HG03175 (cell line): ENCODE measurements around the gene CEBPG.
A peak's percentile ranks its signal among the peaks of the same experiment; 100 is the strongest.

Experiments
- ATAC-seq: cut with Tn5 transposase; IDR thresholded peaks from one replicate; pipeline ENCODE4 v1.9.1; 2021; ENCODE audit warnings: mild to moderate bottlenecking, moderate library complexity; ENCODE audit not compliant: unreplicated experiment

The CEBPG gene

DNA sequence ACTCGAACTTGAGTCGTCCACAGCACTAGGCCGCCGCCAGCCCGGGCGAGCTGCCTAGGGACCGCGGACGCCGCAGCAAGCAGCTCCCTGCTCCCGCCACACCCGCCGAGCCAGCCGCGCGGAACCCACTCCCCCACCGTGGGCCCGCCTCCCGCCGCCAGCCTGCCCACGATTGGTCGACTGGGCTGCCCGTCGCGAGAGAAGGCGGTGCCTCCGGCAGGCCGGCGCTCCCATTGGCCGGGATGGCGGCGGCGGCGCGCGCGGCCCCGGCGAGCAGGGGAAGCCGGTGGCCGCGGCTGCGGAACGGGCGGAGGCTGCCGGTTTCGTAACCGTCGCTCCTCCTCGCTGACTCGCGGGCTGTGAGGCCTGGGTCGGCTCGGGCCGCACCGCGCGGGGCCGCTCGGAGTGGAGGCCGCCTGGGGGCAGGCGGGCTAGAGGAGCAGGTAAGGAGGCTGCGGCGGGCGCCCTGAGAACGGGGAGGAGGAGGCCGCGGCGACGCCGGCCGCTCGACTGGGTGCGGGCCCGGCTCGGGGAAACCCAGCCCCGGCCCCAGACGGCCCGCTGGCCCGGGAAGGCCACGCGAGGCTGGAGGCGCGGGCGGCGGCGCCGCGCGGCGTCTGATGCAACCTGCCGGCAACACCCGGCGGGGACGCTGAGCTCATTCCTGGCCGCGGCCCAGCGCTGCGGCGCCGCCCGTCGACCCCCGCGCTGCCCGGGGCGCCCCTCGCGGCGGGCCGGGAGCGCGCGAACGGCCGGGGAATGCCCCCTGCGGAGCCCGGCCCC, at the start of gene CEBPG:
Gene CEBPG (plus strand): TSS at position 257 of the 783 bp plus-strand sequence. CDS start 5,531 bp downstream, outside the sequence.
- ATAC-seq: peak; percentile 86

DNA sequence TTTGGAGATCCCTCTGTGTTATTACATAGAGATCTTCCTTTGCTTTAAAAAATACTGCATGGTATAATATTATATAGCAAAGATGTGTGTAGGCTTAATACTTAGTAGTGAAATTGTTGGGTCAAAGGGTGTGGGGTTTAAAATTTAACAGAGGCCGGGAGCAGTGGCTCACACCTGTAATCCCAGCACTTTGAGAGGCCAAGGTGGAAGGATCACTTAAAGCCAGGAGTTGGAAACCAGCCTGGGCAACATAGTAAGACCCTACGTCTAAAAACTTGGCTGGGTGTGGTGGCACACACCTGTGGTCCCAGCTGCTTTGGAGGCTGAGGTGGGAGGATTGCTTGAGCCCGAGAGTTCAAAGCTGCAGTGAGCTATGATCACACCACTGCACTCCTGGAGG, 48.9 kb upstream of the CEBPG start:
- ATAC-seq: no peak

DNA sequence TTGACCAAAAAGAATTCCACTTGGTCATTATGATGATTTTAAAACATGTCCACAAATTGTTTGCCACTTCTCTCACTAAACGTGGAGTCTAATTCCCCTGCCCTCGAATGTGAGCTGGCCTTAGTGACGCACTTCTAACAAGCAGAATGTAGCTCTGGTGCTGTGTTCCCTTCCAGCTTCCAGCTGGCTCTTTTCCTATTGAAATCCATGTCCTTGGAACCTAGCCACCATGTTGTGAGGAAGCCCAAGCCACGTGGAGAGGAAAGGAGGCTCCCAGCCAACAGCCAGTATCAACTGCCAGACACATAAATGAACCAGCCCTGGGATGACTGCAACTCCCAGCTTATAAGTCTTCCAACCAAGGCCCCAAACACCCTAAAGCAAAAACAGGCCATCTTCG, 47.6 kb upstream of the CEBPG start:
- ATAC-seq: no peak

DNA sequence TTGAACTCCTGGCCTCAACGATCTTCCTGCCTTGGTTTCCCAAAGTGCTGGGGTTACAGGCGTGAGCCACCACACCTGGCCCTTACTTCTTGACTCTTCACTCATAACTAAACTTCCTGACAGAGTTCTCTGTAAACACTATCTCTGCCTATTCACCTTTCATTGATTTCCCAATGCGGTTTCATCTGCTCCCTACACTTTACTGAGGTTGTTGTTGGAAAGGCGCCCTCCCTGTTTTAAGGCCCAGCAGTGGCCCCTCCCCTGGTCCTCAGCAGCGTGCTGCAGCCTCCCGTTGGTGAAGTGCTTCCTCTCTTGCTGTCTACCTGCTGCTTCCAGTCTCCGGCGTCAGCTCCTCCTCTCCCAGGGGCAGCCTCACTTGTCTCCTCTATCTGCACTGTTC, 44.4 kb upstream of the CEBPG start:
- no peak for ATAC-seq

DNA sequence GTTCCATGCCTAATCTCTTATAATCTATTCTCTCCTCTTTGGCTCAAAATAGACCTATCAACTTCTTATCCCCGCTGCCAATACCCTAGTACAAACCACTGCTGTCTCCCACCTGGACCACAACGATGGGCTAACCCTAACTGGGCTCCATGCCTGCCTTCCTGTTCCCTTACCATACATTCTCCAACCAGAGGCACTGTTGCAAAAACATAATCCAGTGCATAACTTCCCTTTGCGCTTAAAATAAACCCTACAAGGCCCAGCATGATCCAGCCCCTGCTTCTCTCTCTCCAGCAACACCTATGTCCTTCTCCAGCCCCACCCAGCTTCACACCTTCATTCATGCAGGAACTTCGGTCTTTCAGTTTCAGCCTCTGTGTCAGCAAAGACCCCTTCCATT, 43.8 kb upstream of the CEBPG start:
- ATAC-seq: no peak

DNA sequence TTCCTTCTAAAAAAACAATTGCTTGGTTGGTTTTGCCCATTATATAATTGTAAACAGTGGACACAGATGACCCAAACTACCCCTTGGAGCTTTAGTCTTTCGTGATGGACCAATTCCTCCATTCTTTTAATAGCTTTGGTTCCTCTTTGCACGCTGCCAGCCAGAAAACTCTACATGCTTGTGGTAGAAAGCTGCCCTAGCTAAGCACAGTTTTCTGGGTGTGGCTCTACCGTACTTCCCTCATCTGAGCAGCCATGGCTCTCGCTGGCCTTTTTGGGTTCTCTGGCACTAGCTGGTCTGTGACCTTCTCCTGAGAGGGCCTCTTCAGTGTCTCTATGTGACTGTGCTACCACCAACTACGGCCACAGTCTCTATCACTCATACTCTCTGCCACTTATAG, 41.3 kb upstream of the CEBPG start:
- no peak for ATAC-seq

DNA sequence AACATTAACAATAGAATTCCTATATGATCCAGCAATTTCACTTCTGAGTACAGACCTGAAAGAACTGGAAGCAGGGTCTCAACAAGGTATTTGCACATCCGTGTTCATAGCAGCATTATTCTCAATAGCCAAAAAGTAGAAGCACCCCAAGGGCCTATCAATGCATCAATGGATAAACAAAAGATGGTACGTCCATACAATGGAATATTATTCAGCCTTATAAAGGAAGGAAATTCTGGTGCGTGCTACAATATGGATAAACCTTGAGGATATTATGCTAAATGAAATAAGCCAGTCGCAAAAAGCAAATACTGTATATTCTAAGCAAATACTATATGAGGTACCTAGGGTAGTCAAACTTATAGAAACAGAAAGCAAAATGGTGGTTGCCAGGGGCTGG, 40.4 kb upstream of the CEBPG start:
- no peak for ATAC-seq

DNA sequence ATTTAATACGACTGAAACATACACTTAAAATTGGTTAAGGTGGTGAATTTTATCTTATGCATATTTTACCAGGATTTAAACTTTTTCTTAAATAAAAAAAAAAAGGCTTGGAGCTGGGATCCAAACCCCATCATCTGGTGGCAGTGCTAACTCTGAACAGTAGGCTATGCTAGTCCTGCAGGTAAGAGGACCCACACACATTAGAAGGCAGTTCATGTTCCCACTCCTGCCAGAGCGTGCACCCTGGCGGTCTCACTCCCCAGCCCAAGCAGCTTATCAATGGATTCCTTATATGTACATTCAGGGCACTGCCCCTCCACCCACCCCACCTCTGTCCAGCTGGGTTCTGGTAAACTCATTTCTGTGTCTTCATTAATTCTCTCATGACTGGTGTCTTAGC, 39.9 kb upstream of the CEBPG start:
- ATAC-seq: no peak

DNA sequence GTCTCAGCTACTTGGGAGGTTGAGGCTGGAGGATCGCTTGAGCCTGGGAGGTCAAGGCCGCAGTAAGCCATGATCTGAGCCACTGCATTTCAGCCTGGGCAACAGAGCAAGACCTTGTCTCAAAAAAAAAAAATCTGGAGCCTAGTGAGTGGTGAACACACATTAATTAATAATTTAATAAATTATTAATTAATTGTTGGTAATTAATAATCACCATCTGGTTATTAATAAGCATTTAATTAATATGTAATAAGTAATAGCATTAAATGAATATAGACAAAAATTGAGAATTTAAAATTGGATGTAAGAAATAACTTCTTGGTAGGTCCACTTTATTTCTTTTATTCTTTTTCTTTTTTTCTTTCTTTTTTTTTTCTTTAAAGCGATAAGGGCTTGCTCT, 39.2 kb upstream of the CEBPG start:
- ATAC-seq: no peak

DNA sequence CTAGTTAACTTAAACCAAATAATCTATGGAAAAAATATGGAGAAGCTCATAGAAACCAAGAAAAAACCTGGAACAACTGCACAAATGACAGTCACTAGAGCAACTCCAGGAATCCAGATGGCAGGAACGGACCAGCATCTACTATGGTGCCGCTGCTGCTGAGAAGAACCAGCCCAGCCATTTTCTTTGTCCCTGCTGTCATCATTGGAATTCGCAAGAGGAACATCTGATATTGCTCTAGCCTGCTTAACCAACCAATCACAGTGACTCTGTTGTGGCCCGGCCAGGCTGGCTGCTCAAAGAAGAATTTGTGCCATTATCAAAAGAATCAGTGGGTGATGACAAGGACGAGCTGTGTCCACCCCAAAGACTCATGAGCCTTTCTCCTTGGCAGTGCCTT, 38.1 kb upstream of the CEBPG start:
- ATAC-seq: no peak

DNA sequence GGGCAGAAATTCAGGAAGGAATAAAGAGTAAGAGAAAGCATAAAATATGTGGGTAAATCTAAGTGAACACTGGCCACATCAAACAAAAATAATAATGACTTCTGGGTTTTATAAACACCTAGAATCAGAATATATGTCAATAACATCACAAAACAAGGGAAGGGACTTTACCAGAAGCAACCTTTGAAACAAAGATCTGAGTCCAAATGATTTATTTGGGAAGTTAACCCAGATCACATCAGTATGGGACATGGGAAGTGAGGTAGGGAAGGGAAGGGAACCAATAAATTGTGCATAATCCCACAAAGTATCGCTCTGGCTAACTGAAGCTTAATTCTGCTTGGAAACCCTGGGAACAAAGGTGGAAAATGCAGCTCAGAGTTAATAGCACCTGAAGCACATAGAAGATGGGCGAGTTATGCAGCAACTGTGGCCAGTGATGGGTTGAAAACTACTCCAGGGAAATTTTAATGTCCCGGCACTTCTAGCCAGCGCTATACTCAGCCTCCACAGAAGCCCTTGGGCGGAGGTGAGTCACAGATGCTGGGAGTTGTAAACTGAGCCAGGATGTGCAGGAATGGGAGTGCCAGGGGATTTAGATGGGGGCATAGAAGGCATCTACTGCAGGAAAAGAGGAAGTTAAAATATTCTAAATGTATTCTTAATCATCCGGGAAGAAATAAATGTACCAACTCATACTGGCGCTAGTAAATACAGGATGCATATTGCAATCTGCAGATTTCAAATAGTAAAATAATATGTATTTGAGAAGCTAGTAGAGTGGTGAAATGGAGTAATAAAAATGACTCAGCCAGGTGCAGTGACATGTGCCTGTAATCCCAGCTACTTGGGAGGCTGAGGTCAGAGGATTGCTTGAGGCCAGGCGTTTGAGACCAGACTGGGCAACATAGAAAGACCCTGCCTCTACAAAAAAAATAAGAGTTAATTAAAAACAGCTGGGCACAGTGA, 34.2 kb upstream of the CEBPG start:
- ATAC-seq: no peak

DNA sequence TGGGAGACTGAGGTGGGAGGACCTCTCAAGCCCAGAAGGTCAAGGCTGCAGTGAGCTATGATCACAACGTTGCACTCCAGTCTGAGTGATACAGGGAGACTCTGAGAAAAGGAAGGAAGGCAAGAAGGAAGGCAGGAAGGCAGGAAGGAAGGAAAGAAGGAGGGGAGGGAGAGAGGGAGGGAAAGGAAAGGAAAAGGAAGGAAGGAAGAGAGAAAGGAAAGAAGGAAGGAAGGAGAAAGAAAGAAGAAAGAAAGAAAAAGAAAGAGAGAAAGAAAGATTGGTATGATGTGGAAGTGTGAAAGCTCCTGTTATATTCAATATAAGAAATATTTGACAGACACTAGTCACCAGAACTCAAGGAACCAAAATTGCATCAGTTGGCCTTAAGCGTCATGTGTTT, 32.5 kb upstream of the CEBPG start:
- ATAC-seq: no peak

DNA sequence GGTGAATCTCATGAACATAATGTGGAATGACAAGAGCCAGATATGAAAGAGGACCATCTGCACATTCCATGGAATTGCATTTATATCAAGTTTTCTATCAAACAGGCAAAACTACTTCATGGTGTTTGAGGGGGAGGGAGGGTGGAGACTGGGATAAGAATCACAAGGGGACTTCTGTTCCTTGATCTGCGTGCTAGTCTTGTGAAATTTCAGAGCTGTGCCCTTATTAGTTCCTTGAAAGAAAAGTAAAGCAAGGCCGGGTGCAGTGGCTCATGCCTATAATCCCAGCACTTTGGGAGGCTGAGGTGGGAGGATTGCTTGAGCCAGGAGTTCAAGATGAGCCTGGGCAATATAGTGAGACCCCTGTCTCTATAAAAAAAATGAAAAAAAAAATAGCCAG, 30.2 kb upstream of the CEBPG start:
- ATAC-seq: no peak

DNA sequence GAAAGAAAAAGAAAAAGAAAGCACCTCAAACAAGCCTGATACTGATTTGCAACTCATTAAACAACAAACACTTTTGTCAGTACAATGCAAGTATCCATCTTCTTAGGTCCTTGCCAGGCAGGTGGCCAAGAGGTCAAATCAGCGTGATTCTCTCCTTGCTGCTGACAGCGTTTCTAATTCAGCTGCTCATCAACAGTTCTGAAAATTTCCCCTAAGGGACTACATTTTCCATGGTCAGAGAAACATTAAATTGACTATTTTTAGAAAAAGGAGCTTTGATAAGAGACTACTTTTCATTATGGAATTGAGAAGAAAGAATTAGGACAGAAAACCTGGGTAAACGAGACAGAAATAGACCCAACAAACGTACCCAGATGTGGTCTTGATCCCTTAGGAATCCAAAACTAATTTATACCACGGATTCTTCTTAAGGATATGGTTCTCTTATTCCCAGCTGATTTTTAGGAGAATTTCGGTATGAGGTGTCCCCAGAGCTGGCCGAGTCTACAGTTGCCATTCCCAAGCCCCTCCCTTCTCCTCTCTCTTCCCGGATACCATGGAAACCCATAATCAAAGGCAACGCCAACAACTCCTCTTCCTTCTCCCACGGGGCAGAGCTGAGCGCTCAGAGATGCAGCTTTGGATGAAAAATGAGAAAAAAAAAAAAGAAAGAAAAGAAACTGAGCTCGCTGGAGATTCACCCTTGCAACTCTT, 29.5 kb upstream of the CEBPG start:
- ATAC-seq: no peak

DNA sequence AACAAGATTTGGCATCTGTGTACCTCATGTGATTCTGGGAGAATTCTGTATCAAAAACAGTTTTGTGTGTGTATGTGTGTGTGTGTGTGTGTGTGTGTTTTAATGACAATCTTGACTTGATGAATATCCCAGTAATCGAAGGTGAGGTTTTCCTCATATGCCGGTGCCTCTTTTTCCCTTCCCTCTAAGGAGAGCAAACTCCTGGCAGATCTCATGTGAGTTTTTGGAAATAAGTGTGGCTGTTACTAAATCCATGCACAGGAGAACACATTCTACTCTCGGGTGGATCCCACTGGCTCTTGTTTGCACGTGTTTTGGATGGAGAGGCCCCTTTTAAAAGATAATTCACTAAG, 29.0 kb upstream of the CEBPG start:
- ATAC-seq: no peak

DNA sequence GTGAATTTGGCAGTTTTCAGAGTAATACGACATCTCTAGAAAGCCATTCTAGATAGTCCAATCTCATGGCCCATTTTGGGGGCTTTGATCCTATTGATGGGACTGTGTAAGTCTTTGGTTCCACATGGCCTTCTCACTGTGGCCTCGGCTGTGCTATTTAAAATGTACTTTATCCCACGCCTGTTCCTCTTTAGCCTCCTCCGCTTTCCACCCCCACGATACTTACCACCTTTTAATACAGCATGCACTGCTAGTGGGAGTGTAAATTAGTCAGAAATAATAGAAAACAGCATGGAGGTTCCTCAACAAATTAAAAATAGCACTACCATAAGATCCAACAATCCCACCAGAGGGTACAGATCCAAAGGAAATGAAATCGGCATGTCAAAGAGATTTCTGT, 28.3 kb upstream of the CEBPG start:
- ATAC-seq: no peak

DNA sequence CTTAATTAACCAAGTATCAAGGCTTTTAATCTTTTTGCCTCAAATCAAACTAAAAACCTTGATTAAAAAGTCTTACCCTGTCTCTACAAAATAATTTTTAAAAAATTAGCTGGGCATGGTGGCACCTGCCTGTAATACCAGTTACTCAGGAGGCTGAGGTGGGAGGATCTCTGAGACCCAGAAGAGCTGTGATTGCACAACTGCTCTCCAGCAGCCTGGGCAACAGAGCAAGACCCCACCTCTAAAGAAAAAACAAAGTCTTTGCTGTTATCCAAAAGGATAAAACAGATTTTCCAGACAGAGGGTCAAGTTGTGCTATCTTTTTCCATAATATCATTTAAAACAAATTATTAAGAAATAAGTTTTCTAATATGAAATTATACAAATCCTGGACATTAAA, 26.8 kb upstream of the CEBPG start:
- ATAC-seq: no peak

DNA sequence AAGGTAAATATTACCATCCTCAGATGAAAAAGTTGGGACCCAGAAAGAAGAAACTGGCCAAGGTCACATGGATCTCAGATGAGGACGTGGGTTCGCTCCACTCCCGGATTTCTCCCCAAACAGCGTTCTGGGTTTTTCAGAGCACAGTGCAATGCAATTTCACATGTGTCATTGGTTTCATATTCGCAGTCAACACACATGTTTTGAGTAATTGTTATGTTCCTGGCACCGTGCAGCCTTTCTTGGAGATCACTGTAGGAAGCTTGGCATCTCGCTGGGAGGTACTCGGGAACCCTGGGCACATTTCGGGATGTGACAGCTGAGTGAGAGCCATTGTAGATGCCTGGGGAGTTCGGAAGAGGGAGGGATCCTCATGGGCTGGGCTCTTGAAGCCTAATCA, 26.2 kb upstream of the CEBPG start:
- ATAC-seq: no peak

DNA sequence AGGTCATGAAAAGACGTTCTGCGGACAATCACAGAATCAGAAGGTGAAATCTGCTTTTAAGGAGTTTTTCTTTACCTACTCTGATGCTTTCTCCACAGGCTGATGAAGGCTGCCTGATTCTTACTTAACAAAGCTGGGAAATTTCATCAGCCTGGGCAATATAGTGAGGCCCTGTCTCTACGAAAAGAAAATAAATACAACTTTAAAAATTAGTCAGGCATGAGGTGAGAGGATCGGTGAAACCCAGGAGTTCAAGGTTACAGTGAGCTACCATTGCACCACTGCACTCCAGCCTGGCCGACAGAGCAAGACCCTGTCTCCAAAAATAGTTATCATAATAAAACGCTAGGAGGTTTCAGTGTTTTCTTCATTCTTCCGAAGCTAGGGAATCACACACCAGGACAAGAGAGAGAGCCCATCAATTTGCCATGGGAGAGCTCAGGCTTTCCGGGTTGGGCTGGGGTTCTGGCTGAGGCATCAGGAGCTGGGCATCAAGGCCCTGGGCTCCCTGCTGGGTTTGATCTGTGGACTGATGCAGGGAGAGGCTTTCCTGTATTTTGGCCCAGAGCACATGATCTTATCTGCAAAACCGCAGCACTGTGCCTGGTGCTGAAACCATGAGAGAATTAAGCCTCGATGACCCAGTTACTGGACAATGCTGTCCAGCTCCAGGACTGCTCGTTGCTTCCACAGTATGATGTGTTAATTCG, 25.1 kb upstream of the CEBPG start:
- ATAC-seq: no peak

DNA sequence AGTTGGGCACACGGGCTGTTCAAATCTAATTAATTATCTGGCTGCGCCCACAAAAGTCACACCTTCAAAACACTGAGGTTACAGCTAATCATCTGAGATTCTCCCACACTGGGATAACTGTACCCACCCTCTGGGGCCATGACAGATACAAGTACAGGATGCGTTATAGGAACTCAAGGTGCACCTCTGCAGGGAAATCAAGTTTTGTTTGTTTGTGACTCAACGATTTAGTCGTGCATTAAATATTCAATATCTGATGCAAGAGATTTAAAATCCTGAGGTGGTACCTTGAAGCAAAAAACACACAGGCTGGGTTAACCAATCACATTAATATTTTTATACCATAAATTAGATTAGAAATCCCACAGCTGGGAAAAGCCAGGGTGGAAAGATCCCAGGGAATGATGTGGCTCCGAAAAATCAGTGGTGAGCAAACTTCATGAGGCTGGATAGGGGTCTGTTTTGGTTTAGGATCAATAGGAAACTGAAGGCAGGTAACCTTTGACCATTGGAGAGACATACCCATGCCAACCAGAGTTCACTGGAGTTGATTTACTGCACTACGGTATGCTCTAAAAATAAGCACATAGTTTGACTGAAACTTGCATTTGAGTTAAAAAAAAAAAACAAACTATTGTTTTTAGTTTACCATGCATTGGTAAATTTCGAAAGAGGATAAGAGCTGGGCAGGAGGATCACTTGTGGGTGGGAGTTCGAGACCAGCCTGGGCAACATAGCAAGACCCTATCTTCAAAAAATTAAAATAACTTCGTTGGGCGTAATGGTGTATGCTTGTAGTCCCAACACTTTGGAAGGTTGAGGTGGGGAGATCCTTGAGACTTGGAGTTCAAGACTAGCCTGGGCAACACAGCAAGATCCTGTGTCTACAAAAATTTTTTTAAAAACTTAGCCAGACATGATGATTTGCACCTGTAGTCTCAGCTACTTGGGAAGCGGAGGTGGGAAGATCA, 23.9 kb upstream of the CEBPG start:
- no peak for ATAC-seq
